D721Med (cell line): ENCODE data around the gene ALOX5.

Experiments
- DNase-seq: peaks from one replicate; pipeline ENCODE4 v3.0.0; 2011; ENCODE audit warnings: low spot score; ENCODE audit not compliant: insufficient read length
- FAIRE-seq: peaks from 2 replicates; lab custom pipeline; 2011; peaks lifted over from hg19 to GRCh38; lab: Jason Lieb, UNC
- TF ChIP-seq, protein P1 (sequence below): IDR thresholded peaks from 2 replicates; pipeline ENCODE4 v1.5.1; 2012; ENCODE audit warnings: mild to moderate bottlenecking, control low read depth; ENCODE audit not compliant: insufficient read depth; ENCODE audit errors: missing control alignments

The ALOX5 gene

DNA sequence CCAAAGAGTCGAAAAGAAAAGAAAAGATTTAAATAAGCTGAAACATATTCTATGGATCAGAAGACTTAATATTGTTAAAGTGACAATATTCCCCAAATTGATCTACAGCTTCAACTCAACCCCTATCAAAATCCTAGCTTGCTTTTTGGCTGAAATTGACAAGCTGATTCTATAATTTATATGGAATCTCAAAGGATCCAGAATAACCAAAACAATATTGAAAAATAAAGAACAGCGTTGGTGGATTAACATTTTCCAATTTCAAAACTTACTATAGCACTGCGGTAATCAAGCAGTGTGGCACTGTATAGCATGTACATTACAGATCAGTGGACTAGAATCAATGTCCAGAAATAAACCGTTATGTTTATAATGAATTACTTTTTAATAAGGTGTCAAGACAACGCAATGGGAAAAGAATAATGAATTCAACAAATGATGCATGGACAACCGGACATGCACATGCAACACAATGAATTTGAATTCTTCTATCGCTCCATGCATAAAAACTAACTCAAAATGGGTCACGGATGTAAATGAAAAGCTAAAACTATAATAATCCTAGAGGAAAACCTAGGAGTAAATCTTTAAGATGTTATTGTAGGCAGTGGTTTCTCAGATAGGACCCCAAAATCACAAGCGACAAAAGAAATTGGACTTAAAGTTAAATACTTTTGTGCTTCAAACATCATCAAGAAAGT is 1.6 kb upstream of the ALOX5 start:
- DNase-seq (no peak), FAIRE-seq (no peak)
- TF ChIP-seq, protein P1, sequence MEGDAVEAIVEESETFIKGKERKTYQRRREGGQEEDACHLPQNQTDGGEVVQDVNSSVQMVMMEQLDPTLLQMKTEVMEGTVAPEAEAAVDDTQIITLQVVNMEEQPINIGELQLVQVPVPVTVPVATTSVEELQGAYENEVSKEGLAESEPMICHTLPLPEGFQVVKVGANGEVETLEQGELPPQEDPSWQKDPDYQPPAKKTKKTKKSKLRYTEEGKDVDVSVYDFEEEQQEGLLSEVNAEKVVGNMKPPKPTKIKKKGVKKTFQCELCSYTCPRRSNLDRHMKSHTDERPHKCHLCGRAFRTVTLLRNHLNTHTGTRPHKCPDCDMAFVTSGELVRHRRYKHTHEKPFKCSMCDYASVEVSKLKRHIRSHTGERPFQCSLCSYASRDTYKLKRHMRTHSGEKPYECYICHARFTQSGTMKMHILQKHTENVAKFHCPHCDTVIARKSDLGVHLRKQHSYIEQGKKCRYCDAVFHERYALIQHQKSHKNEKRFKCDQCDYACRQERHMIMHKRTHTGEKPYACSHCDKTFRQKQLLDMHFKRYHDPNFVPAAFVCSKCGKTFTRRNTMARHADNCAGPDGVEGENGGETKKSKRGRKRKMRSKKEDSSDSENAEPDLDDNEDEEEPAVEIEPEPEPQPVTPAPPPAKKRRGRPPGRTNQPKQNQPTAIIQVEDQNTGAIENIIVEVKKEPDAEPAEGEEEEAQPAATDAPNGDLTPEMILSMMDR = no peak

- FAIRE-seq (no peak), DNase-seq (no peak)
- TF ChIP-seq, protein P1 = no peak
Measured at GRCh38 chr10:45373003-45373575, 927 bp upstream of the ALOX5 start.

DNA sequence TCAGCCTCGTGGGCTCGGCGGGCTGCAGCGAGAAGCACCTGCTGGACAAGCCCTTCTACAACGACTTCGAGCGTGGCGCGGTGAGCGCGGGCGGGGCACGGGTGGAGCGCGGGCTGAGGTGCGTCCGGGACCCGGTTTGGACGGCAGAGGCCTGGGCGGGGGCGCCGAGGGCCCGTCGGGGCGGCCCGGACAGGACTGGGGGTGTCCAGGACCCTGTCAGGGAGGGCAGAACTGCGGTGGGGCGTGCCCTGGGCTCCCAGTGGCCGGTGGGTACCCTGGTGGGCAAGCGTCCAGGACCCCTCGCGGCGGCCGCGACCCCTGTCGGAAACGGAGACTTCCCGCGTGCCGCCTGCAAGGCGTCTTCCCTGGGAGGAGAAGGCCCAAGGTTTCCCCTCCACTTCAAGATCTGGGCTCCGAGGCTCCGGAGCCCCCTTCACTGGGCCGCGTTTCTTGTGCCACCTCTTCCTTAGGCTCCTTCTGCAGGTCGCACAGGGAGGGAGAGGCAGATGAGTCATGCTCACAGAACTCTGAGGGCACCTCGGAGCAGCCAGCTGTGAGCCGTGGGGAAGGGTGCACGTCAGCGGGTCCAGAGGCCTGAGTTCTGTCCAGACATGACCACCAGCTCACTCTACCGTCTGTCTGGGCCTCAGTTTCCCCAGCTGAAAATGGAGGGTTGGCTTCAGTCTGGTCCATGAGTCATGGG is 485 bp downstream of the ALOX5 start:
- DNase-seq (no peak), FAIRE-seq (no peak)
- TF ChIP-seq, protein P1 = no peak

- FAIRE-seq (no peak), DNase-seq (no peak)
- TF ChIP-seq, protein P1 = no peak
Measured at GRCh38 chr10:45375101-45375500, 1.1 kb downstream of the ALOX5 start.

GRCh38 chr10:45375716-45376231 is 1.8 kb downstream of the ALOX5 start:
- TF ChIP-seq, protein P1 = no peak
- no peak for FAIRE-seq
- DNase-seq = no peak

DNA sequence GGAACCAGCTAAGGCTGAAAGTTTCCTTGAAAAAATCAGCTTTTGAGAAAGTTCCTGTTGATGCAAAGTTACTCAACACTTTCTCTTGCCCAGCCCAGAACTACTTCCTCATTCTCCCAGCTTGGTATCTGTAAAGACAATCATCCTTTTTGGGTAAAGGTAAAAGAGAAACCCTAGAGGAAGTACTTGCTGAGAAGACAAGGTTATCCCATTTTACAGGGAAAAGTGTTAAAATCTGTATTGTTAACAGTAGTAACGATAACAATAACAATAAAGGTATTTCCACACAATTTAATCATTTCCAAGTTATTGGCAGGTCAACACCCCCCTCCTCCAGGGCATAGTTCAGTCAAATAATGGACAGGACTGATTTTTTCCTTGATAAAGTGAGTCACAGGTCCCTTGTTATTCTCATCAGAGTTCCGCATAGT is 2.4 kb downstream of the ALOX5 start:
- no peak for DNase-seq
- TF ChIP-seq, protein P1 = no peak

More for the DNA sequence above, 2.4 kb downstream of the ALOX5 start:
- FAIRE-seq = no peak
